Measurements from ENCODE around the gene CDH4.

Gene CDH4

DNA sequence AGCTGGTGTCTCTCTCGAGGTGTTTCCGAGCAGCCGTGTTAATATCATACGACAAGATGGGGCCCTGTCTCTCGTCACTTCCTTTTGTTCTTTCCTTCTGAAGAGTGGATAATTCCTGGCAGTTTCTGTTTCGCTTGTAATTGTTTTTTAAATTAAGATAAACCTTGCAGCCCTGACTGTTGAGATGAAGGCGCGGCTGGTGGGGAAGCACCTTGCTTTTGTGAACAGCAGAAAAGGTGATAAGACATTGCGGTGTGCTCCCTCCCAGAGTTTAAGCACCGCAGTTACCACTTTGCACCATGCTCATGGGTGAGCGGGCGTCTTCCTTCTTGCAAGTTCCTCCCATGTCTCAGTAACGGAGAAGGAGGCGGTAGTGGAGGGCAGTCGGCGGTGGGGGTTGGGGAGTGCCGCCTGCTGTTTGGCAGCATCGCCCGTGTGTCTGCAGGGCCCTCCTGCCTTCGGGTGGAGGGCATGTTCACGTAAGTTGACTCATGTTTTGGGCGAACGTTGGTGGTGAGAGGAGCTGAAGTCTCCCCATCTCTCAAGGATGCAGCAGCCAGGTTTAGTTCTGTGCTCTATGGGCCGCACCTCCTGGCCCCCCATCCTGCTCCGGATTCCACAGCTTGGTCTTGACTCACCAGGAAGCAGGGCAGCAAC lies 467.8 kb downstream of the CDH4 start:
- TF ChIP-seq, protein P1, sequence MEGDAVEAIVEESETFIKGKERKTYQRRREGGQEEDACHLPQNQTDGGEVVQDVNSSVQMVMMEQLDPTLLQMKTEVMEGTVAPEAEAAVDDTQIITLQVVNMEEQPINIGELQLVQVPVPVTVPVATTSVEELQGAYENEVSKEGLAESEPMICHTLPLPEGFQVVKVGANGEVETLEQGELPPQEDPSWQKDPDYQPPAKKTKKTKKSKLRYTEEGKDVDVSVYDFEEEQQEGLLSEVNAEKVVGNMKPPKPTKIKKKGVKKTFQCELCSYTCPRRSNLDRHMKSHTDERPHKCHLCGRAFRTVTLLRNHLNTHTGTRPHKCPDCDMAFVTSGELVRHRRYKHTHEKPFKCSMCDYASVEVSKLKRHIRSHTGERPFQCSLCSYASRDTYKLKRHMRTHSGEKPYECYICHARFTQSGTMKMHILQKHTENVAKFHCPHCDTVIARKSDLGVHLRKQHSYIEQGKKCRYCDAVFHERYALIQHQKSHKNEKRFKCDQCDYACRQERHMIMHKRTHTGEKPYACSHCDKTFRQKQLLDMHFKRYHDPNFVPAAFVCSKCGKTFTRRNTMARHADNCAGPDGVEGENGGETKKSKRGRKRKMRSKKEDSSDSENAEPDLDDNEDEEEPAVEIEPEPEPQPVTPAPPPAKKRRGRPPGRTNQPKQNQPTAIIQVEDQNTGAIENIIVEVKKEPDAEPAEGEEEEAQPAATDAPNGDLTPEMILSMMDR (IDR thresholded peaks at IDR 0.05; ENCODE audit: extremely low read depth, missing control alignments), result no peak
- DNase-seq (ENCODE audit: low spot score), result no peak

DNA sequence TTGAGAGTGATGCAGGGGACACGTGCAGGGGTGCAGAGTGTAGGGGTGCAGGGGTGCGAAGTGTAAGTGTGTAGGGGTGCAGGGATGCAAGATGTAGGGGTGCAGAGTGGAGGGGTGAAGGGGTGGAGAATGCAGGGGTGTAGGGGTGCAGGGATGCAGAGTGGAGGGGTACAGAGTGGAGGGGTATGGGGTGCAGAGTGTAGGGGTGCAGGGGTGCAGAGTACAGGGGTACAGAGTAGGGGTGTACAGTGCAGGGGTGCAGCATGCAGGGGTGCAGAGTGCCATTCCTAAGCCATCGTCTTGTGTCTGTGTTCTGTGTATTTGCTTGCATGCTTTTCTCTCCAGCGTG lies 468.3 kb downstream of the CDH4 start:
- DNase-seq (ENCODE audit: low spot score), result no peak
- TF ChIP-seq, protein P1 (IDR thresholded peaks at IDR 0.05; ENCODE audit: extremely low read depth, missing control alignments), result no peak

DNA sequence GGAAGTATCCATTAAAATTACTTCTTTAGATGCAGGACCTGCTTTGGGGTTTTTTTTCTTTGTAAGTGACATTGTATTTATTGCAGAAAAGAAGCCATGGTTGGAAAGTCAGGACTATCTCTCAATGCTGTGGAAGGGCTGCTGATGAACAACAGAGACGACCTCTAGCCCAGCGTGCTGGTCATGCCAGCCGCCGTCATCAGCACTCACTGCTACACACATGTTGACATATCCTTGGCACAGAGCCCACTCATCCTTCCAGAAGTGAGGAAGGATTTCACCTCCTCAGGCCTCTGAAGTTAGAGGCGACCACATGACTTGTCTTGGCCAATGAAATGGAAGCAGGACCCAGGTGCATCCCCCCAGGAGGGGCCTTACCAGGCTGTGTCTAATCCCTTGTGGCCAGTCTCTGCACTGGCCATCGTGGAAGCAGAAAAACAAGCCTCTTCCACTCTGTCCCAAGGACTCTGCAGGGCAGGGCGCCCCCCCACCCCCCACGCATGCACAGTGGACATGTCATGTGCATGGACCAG lies 470.2 kb downstream of the CDH4 start:
- DNase-seq (ENCODE audit: low spot score), result no peak
- TF ChIP-seq, protein P1 (IDR thresholded peaks at IDR 0.05; ENCODE audit: extremely low read depth, missing control alignments), result no peak

DNA sequence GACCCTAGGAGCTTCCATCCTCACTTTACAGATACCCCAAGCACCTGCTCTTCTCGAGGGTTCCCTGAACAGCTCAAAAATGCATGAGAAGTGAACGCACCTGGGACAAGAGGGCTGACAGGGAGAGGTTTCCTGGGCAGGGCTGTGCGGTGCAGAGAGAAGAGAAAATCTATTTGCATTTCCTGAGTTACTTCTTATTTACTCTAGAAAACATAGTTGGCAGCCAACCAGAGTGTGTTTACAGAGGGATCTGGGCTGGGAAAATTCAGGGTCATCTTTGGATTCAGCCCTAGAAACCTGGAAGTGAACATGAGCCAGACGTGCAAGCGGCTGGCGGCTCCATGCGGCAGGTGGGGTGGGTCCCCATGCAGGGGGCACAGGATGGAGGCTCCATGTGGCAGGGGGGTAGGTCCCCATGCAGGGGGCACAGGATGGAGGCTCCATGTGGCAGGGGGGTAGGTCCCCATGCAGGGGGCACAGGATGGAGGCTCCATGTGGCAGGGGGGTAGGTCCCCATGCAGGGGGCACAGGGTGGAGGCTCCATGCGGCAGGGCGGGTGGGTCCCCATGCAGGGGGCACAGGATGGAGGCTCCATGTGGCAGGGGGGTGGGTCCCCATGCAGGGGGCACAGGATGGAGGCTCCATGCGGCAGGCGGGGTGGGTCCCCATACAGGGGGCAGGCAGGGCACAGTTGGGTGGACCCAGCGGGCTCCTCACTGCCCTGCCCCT lies 471.6 kb downstream of the CDH4 start:
- TF ChIP-seq, protein P1 (IDR thresholded peaks at IDR 0.05; ENCODE audit: extremely low read depth, missing control alignments), result no peak
- no peak for DNase-seq (ENCODE audit: low spot score)

DNA sequence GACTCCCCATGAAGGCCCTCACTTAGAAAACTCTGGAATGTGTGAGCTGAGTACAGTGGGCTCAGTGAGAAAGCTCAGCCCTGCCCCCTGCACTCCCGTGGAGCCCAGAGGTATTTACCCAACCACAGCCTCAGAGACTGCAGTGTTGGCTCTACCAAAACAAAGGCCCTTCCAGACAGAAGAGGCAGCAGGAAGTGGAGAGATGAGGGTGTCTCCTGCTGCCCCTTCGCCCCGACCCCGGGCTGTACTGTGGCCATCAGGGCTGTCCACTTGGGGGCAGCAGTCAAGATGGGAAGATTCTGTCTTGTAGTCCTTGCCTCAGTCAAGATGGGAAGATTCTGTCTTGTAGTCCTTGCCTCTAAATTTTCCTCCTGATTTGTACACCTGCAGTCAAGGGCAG lies 472.3 kb downstream of the CDH4 start:
- no peak for DNase-seq (ENCODE audit: low spot score)
- TF ChIP-seq, protein P1 (IDR thresholded peaks at IDR 0.05; ENCODE audit: extremely low read depth, missing control alignments), result peak; percentile 5

DNA sequence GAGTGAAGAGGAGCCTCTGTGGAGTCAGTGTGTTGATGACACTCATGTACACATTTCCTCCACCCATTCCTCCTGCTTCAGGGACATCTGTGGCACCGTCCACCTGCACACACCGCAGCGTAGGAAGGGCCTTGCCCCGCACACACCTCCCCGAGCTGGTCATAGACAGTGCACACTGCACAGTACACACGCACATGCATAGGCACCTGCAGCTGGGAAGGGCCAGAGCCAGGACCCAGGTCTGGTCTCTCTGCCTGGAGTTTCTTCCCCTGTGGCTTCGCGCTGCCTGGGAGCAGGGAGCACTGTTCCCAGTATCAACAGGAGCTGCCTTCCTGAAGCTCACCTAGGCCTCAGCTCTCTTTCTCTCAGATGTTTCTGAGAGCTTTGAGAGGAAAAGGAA lies 473.1 kb downstream of the CDH4 start:
- no peak for DNase-seq (ENCODE audit: low spot score)

DNA sequence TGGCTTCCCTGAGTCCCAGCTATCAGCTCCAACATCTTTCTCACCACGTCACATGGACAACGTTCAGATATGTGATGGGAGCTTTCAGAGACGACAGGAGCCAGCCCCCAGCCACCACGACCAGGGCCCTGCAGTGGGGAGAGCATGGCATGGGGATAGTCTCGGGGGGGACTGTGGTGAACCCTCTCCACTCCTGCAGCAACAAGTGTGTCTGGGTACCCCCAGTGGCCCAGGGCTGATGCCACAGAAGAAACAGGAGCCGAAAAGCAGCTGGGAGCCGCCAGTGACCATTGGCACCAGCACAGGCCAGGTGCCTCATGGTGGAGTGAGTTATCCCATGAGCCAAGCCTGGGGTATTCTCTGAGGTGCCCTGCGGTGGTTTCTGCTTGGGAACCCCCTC lies 473.9 kb downstream of the CDH4 start:
- TF ChIP-seq, protein P1 (IDR thresholded peaks at IDR 0.05; ENCODE audit: extremely low read depth, missing control alignments), result no peak
- no peak for DNase-seq (ENCODE audit: low spot score)

More for the DNA sequence above, 473.1 kb downstream of the CDH4 start:
- TF ChIP-seq, protein P1 (IDR thresholded peaks at IDR 0.05; ENCODE audit: extremely low read depth, missing control alignments), result no peak

All from GM20000 (cell line).